VCaP (cell line): ENCODE data around the gene CDC16.
"Not testable (repeated sequence)": the region's sequence is repeated elsewhere in the genome, so short reads cannot be mapped to it uniquely, and the experiment has no call there.

Experiments used
- H3K27ac ChIP-seq: fragments of 450-650 bp; 2 replicates; pipeline ENCODE4 v1.5.1; 2017
- CTCF ChIP-seq: fragments of 450-650 bp; conservative IDR thresholded peaks from 2 replicates; pipeline ENCODE4 v1.5.1; 2017; ENCODE audit warnings: mild to moderate bottlenecking, moderate library complexity

Gene CDC16

GRCh38 chr13:114234645-114235421 lies at the start of gene CDC16:
TSS of gene CDC16 (plus strand) at chr13:114234897. CDS start at chr13:114235085, 188 bp downstream.
- TF ChIP-seq CTCF = no peak
- peak within 1 kb of the TSS; percentile 53; the same call in 1 of the 2 replicates for H3K27ac ChIP-seq

GRCh38 chr13:114185182-114185971 lies 49.3 kb upstream of the CDC16 start:
- TF ChIP-seq CTCF = no peak
- H3K27ac ChIP-seq = no peak overlapping the region

- TF ChIP-seq CTCF = no peak
Measured at GRCh38 chr13:114194853-114195252, 39.8 kb upstream of the CDC16 start.

GRCh38 chr13:114196629-114197028 lies 38.1 kb upstream of the CDC16 start:
- TF ChIP-seq CTCF = no peak

More at GRCh38 chr13:114194853-114195252, 39.8 kb upstream of the CDC16 start:
- H3K27ac ChIP-seq = no peak overlapping the region

GRCh38 chr13:114198556-114198955 lies 36.1 kb upstream of the CDC16 start:
- no peak overlapping the region for H3K27ac ChIP-seq
- no peak for TF ChIP-seq CTCF

More at GRCh38 chr13:114196629-114197028, 38.1 kb upstream of the CDC16 start:
- H3K27ac ChIP-seq = no peak overlapping the region

- not testable (repeated sequence) for H3K27ac ChIP-seq
Measured at GRCh38 chr13:114199526-114199925, 35.2 kb upstream of the CDC16 start.

GRCh38 chr13:114199954-114200353 lies 34.7 kb upstream of the CDC16 start:
- no peak for TF ChIP-seq CTCF
- H3K27ac ChIP-seq = no peak overlapping the region
